DND-41 (cell line): ENCODE measurements around the gene TARS2.

Experiments used
- ATAC-seq: fragments of 200-7000 bp; cut with Tn5 transposase; 3 replicates; pipeline ENCODE4 v1.9.1; 2021; ENCODE audit warnings: low read depth; ENCODE audit not compliant: insufficient read depth
- DNase-seq: peaks from one replicate; pipeline ENCODE4 v3.0.0-alpha.2; 2020
- H2AFZ ChIP-seq: 2 replicates; pipeline ENCODE4 v1.6.0; 2012; ENCODE audit warnings: low read depth, low read length
- H3K27ac ChIP-seq: 2 replicates; pipeline ENCODE4 v1.5.1; 2012; ENCODE audit warnings: low read length, inconsistent platforms
- H3K27me3 ChIP-seq: fragments of 200-600 bp; sonication (generic); 2 replicates; pipeline ENCODE4 v1.6.0; 2012; ENCODE audit warnings: low read length, mild to moderate bottlenecking, inconsistent platforms; ENCODE audit not compliant: insufficient read depth, poor library complexity
- H3K36me3 ChIP-seq: 2 replicates; pipeline ENCODE4 v1.5.1; 2012; ENCODE audit warnings: low read length, inconsistent platforms; ENCODE audit not compliant: insufficient read depth
- H3K4me1 ChIP-seq: 2 replicates; pipeline ENCODE4 v1.5.1; 2012; ENCODE audit warnings: mild to moderate bottlenecking, low read length; ENCODE audit not compliant: insufficient read depth
- H3K4me2 ChIP-seq: 2 replicates; pipeline ENCODE4 v1.6.0; 2012; ENCODE audit warnings: mild to moderate bottlenecking, moderate library complexity, low read length, inconsistent platforms; ENCODE audit not compliant: insufficient read depth
- H3K4me3 ChIP-seq, 2 experiments: fragments of 200-600 bp in 1 of 2; shearing (Covaris generic) in 1 of 2; 2 replicates each; pipeline ENCODE4 v1.5.1; 2012 to 2016; ENCODE audit warnings: inconsistent platforms in 2 of 2, low read length in 2 of 2, mild to moderate bottlenecking in 2 of 2, low read depth in 1 of 2, moderate library complexity in 1 of 2
- H3K79me2 ChIP-seq: 2 replicates; pipeline ENCODE4 v1.6.0; 2012; ENCODE audit warnings: low read length, inconsistent platforms; ENCODE audit not compliant: insufficient read depth
- H3K9ac ChIP-seq: 2 replicates; pipeline ENCODE4 v1.6.0; 2012; ENCODE audit warnings: low read depth, mild to moderate bottlenecking, inconsistent platforms, low read length, moderate library complexity
- H3K9me3 ChIP-seq: 2 replicates; pipeline ENCODE4 v1.5.1; 2012; ENCODE audit warnings: low read length, moderate library complexity, mild to moderate bottlenecking, inconsistent platforms; ENCODE audit not compliant: insufficient read depth, severe bottlenecking
- H4K20me1 ChIP-seq: 2 replicates; pipeline ENCODE4 v1.6.0; 2012; ENCODE audit warnings: low read length; ENCODE audit not compliant: insufficient read depth
- EZH2 ChIP-seq: IDR thresholded peaks from 3 replicates; pipeline ENCODE4 v1.6.1; 2012; ENCODE audit warnings: borderline replicate concordance, low read depth, mild to moderate bottlenecking, moderate library complexity, low read length, inconsistent platforms; ENCODE audit not compliant: severe bottlenecking
- TF ChIP-seq, protein P1 (sequence below): IDR thresholded peaks from 2 replicates; pipeline ENCODE4 v1.5.1; 2012; ENCODE audit warnings: borderline replicate concordance, low read length, moderate library complexity, mild to moderate bottlenecking; ENCODE audit not compliant: poor library complexity, severe bottlenecking; ENCODE audit errors: extremely low read depth

TARS2 gene

DNA sequence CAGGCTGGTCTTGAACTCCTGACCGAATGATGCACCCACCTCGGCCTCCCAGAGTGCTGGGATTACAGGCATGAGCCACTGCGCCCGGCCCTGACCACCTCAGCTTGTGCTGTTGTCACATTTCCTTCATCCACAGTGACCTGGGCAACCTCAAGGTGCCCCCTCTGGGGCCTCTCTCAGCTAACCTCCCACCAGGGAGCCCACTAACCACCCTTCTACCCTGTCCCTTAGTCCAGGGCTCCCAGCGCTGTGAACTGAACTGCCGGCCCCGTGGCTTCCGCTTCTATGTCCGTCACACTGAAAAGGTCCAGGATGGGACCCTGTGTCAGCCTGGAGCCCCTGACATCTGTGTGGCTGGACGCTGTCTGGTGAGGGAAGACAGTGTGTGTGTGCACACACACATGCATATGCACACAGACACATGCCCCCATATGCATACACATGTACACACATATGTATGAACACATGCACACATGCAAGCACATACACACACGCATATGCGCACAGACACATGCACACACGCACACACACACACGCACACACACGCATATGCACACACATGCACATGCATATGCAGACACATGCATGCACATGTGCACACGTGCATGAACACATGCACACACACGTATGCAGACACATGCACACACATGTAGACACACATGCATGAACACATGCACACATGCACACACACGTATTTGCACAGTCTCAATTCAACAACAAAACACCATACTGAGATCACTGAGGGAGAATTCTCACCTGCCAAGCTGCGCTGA, 68.2 kb downstream of the TARS2 start:
- DNase-seq (no peak), ATAC-seq (no peak)
- H3K4me1 ChIP-seq: peaks cover 3% of the 10 kb centered on the region; the same call in 1 of the 2 replicates
- no peak overlapping the region for H3K9ac ChIP-seq
- H4K20me1 ChIP-seq: no peaks in the 10 kb centered on the region
- TF ChIP-seq EZH2: no peak
- TF ChIP-seq, protein P1, sequence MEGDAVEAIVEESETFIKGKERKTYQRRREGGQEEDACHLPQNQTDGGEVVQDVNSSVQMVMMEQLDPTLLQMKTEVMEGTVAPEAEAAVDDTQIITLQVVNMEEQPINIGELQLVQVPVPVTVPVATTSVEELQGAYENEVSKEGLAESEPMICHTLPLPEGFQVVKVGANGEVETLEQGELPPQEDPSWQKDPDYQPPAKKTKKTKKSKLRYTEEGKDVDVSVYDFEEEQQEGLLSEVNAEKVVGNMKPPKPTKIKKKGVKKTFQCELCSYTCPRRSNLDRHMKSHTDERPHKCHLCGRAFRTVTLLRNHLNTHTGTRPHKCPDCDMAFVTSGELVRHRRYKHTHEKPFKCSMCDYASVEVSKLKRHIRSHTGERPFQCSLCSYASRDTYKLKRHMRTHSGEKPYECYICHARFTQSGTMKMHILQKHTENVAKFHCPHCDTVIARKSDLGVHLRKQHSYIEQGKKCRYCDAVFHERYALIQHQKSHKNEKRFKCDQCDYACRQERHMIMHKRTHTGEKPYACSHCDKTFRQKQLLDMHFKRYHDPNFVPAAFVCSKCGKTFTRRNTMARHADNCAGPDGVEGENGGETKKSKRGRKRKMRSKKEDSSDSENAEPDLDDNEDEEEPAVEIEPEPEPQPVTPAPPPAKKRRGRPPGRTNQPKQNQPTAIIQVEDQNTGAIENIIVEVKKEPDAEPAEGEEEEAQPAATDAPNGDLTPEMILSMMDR: no peak
- no peak overlapping the region for H2AFZ ChIP-seq
- H3K27me3 ChIP-seq: peaks cover 8% of the 10 kb centered on the region
- no peaks in the 10 kb centered on the region for H3K79me2 ChIP-seq
- no peak overlapping the region for H3K4me3 ChIP-seq
- no peaks in the 10 kb centered on the region for H3K9me3 ChIP-seq
- H3K4me2 ChIP-seq: no peak overlapping the region
- no peaks in the 10 kb centered on the region for H3K36me3 ChIP-seq
- H3K27ac ChIP-seq: no peak overlapping the region

DNA sequence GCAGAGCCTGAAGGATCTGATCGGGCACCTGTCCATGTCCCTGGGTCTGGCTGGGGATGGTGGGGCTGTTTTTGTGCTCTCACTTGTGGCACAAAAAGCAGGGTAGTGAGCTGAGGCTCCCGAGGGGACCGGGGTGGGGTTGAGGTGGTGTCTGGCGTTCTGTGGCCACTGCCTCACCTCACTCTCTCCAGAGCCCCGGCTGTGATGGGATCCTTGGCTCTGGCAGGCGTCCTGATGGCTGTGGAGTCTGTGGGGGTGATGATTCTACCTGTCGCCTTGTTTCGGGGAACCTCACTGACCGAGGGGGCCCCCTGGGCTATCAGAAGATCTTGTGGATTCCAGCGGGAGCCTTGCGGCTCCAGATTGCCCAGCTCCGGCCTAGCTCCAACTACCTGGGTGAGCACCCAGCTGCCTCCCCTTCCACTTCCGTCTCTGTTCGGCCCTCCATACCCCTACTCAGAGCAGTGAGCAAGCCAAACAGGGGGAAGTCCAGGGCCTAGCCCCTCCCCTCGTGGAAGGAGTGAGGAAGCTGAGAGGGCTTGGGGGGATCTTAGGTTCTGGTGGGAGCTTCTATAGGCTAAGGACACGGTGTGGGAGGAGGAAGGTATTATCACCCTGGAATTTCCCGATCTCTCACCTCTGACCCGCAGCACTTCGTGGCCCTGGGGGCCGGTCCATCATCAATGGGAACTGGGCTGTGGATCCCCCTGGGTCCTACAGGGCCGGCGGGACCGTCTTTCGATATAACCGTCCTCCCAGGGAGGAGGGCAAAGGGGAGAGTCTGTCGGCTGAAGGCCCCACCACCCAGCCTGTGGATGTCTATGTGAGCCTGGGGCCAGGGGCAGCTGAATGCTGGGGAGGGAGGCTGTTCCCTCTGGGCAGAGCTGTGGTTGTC, 69.0 kb downstream of the TARS2 start:
- H2AFZ ChIP-seq: no peak overlapping the region
- H4K20me1 ChIP-seq: no peaks in the 10 kb centered on the region
- H3K27ac ChIP-seq: no peak overlapping the region
- H3K9me3 ChIP-seq: no peaks in the 10 kb centered on the region
- H3K4me1 ChIP-seq: peaks cover 11% of the 10 kb centered on the region
- ATAC-seq: no peak
- no peak overlapping the region for H3K9ac ChIP-seq
- no peaks in the 10 kb centered on the region for H3K79me2 ChIP-seq
- peaks cover under 1% of the 10 kb centered on the region for H3K27me3 ChIP-seq
- H3K36me3 ChIP-seq: no peaks in the 10 kb centered on the region
- TF ChIP-seq, protein P1: no peak
- no peak for TF ChIP-seq EZH2
- H3K4me2 ChIP-seq: no peak overlapping the region
- no peak for DNase-seq
- H3K4me3 ChIP-seq: no peak overlapping the region

DNA sequence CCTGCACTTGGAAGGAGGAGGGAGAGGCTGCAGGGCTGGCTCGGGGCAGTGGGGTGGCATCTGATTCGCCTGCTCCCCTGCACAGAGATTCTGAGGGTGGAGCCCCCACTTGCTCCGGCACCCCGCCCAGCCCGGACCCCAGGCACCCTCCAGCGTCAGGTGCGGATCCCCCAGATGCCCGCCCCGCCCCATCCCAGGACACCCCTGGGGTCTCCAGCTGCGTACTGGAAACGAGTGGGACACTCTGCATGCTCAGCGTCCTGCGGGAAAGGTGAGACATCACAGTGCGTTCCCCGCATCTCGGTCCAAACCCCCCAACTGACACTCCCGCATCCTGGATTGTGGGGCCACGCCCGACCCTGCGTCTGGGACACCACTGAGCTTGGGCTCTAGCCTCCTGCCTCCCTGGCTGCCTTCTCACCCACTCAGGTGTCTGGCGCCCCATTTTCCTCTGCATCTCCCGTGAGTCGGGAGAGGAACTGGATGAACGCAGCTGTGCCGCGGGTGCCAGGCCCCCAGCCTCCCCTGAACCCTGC, 69.9 kb downstream of the TARS2 start:
- H2AFZ ChIP-seq: no peak overlapping the region
- no peaks in the 10 kb centered on the region for H3K27me3 ChIP-seq
- peaks cover 20% of the 10 kb centered on the region for H3K4me1 ChIP-seq
- ATAC-seq (no peak), DNase-seq (no peak)
- no peak overlapping the region for H3K27ac ChIP-seq
- H4K20me1 ChIP-seq: no peaks in the 10 kb centered on the region
- no peak overlapping the region for H3K4me3 ChIP-seq
- no peak overlapping the region for H3K9ac ChIP-seq
- H3K4me2 ChIP-seq: no peak overlapping the region
- 0 out of 2 replicates have a peak, but pooled peaks cover 3% of the 10 kb centered on the region for H3K79me2 ChIP-seq
- H3K36me3 ChIP-seq: no peaks in the 10 kb centered on the region
- no peaks in the 10 kb centered on the region for H3K9me3 ChIP-seq
- TF ChIP-seq EZH2: no peak
- TF ChIP-seq, protein P1: no peak
